Upper lobe of left lung (tissue), 4 donors: Measurements from ENCODE around the gene DMAP1.

Experiments used
- EP300 ChIP-seq, 4 donors: sonication (generic); formaldehyde crosslinking; IDR thresholded peaks; one replicate each; pipeline ENCODE4 v1.5.1; 2017; ENCODE audit warnings: antibody characterized with exemption in 4 of 4, control low read depth in 2 of 4
- POLR2A ChIP-seq, 4 donors: fragments of 450-650 bp; IDR thresholded peaks; one replicate each; pipeline ENCODE4 v1.5.1; 2016 to 2017; ENCODE audit warnings: antibody characterized with exemption in 4 of 4, mild to moderate bottlenecking in 2 of 4
- POLR2AphosphoS5 ChIP-seq, 2 donors: sonication (generic); formaldehyde crosslinking; IDR thresholded peaks; one replicate each; pipeline ENCODE4 v1.5.1; 2017; ENCODE audit warnings: antibody characterized with exemption in 2 of 2
- TF ChIP-seq, protein P1 (sequence below), 6 experiments: fragments of 450-650 bp in 4 of 6; fragments of 200-600 bp in 2 of 6; sonication (generic) in 2 of 6; IDR thresholded peaks; one replicate each; pipeline ENCODE4 v1.5.1; 2016 to 2019; ENCODE audit warnings: antibody characterized with exemption in 6 of 6

DNA sequence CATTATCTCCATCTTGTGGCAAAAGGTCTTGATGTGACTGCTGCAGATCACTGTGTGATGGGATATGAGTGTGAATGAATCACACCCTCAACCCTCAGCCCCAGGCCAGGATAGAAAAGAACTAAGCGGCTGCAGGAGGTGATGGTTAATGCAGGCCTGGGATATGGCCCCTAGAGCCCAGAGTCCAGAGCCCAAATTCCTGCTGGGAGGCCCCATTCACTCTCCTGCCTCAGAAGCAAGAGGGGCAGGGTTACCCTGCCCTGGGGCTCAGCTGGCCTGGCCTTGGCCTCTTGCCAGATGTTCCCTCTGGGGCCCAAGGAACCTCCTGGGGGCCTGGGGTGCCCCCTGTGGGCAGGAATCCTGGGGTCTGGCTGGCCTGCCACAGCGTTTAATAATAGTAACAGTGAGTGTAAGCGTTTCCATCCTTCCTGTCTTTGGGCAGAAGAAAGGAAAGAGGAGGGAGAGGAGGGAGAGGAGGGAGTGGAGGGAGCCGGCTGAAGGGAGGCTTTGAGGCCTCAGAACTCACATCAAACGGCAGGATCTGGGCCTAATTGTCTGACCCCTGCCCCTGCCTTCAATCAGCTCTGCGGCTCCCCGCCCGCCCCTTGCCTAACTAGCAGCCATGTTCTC, 26.2 kb downstream of the DMAP1 start:
- TF ChIP-seq, protein P1, sequence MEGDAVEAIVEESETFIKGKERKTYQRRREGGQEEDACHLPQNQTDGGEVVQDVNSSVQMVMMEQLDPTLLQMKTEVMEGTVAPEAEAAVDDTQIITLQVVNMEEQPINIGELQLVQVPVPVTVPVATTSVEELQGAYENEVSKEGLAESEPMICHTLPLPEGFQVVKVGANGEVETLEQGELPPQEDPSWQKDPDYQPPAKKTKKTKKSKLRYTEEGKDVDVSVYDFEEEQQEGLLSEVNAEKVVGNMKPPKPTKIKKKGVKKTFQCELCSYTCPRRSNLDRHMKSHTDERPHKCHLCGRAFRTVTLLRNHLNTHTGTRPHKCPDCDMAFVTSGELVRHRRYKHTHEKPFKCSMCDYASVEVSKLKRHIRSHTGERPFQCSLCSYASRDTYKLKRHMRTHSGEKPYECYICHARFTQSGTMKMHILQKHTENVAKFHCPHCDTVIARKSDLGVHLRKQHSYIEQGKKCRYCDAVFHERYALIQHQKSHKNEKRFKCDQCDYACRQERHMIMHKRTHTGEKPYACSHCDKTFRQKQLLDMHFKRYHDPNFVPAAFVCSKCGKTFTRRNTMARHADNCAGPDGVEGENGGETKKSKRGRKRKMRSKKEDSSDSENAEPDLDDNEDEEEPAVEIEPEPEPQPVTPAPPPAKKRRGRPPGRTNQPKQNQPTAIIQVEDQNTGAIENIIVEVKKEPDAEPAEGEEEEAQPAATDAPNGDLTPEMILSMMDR (IDR thresholded peaks at IDR 0.05), result no peak
- TF ChIP-seq POLR2A (IDR thresholded peaks at IDR 0.05), result no peak
- TF ChIP-seq POLR2AphosphoS5 (IDR thresholded peaks at IDR 0.05), result no peak
- TF ChIP-seq EP300 (IDR thresholded peaks at IDR 0.05), result no peak
